MM.1S (cell line): ENCODE results near the gene TMEM132D.

Experiments
- DNase-seq: peaks from one replicate; pipeline ENCODE4 v3.0.0-alpha.2; 2015
- H2AFZ ChIP-seq: fragments of 300-600 bp; sonication (generic); 2 replicates; pipeline ENCODE4 v1.6.0; 2016; ENCODE audit warnings: antibody characterized with exemption, low read length
- H3F3A ChIP-seq: fragments of 300-600 bp; sonication (generic); 2 replicates; pipeline ENCODE4 v1.6.1; 2016; ENCODE audit warnings: mild to moderate bottlenecking, antibody characterized with exemption, low read length, moderate library complexity, mixed read lengths; ENCODE audit not compliant: insufficient read depth
- H3K27ac ChIP-seq: fragments of 300-600 bp; sonication (generic); 2 replicates; pipeline ENCODE4 v1.5.1; 2016; ENCODE audit warnings: mild to moderate bottlenecking, low read length
- H3K27me3 ChIP-seq: fragments of 300-600 bp; sonication (generic); replicated peaks from 2 replicates; pipeline ENCODE4 v1.6.0; 2016; ENCODE audit warnings: low read length; ENCODE audit not compliant: insufficient read depth
- H3K36me3 ChIP-seq: fragments of 300-600 bp; sonication (generic); replicated peaks from 2 replicates; pipeline ENCODE4 v1.6.1; 2016; ENCODE audit warnings: mild to moderate bottlenecking, low read length, mixed read lengths; ENCODE audit not compliant: insufficient read depth
- H3K4me1 ChIP-seq: fragments of 300-600 bp; sonication (generic); 2 replicates; pipeline ENCODE4 v1.6.1; 2016; ENCODE audit warnings: low read length, mixed read lengths
- H3K4me2 ChIP-seq: fragments of 300-600 bp; sonication (generic); 2 replicates; pipeline ENCODE4 v1.6.0; 2016; ENCODE audit warnings: low read depth, low read length
- H3K4me3 ChIP-seq: fragments of 300-600 bp; sonication (generic); 2 replicates; pipeline ENCODE4 v1.5.1; 2016; ENCODE audit warnings: low read length, mixed read lengths
- H3K79me2 ChIP-seq: fragments of 300-600 bp; sonication (generic); 2 replicates; pipeline ENCODE4 v1.6.1; 2016; ENCODE audit warnings: mixed run types, low read length, mixed read lengths
- H3K9ac ChIP-seq: fragments of 300-600 bp; sonication (generic); 2 replicates; pipeline ENCODE4 v1.6.1; 2016; ENCODE audit warnings: low read length, mixed read lengths
- H3K9me2 ChIP-seq: fragments of 300-600 bp; sonication (generic); replicated peaks from 2 replicates; pipeline ENCODE4 v1.6.1; 2016; ENCODE audit warnings: mild to moderate bottlenecking, low read length, mixed read lengths; ENCODE audit not compliant: insufficient read depth
- H3K9me3 ChIP-seq: fragments of 300-600 bp; sonication (generic); replicated peaks from 2 replicates; pipeline ENCODE4 v1.6.1; 2016; ENCODE audit warnings: mild to moderate bottlenecking, low read length, mixed read lengths; ENCODE audit not compliant: insufficient read depth
- H4K20me1 ChIP-seq: fragments of 300-600 bp; sonication (generic); 2 replicates; pipeline ENCODE4 v1.6.1; 2016; ENCODE audit warnings: mild to moderate bottlenecking, low read length, moderate library complexity, mixed read lengths; ENCODE audit not compliant: insufficient read depth
- CTCF ChIP-seq: fragments of 300-600 bp; sonication (generic); IDR thresholded peaks from 2 replicates; pipeline ENCODE4 v1.5.1; 2016; ENCODE audit warnings: antibody characterized with exemption, low read length, mixed read lengths
- EZH2 ChIP-seq: fragments of 300-600 bp; sonication (generic); optimal IDR thresholded peaks from 2 replicates; pipeline ENCODE3; 2017; ENCODE audit warnings: low read depth, mild to moderate bottlenecking, antibody characterized with exemption, low read length, mixed read lengths
- EZH2phosphoT487 ChIP-seq: fragments of 300-600 bp; sonication (generic); IDR thresholded peaks from 2 replicates; pipeline ENCODE4 v1.6.1; 2018; ENCODE audit warnings: antibody characterized with exemption, low read length

TMEM132D gene

GRCh38 chr12:129074379-129074778 is 829.4 kb downstream of the TMEM132D start:
- Histone ChIP-seq H3F3A (no peaks in the 10 kb centered on the region), H3K4me3 (no peak overlapping the region), H3K27me3 (no peaks in the 10 kb centered on the region), H3K4me2 (no peak overlapping the region), H4K20me1 (no peaks in the 10 kb centered on the region), H3K9me2 (no peaks in the 10 kb centered on the region), H3K36me3 (no peaks in the 10 kb centered on the region), H3K4me1 (no peaks in the 10 kb centered on the region), H3K27ac (no peak overlapping the region), H3K79me2 (no peaks in the 10 kb centered on the region), H3K9me3 (no peaks in the 10 kb centered on the region), H3K9ac (no peak overlapping the region), H2AFZ (no peak overlapping the region)
- no peak for DNase-seq
- TF ChIP-seq EZH2phosphoT487: no peak
- no peak for TF ChIP-seq EZH2
- TF ChIP-seq CTCF: no peak

GRCh38 chr12:129073157-129073915 is 830.5 kb downstream of the TMEM132D start:
- Histone ChIP-seq H3K9ac (no peak overlapping the region), H3K36me3 (no peaks in the 10 kb centered on the region), H3K9me2 (no peaks in the 10 kb centered on the region), H3K9me3 (no peaks in the 10 kb centered on the region), H3K27me3 (no peaks in the 10 kb centered on the region), H3K4me2 (no peak overlapping the region), H3K79me2 (no peaks in the 10 kb centered on the region), H3K4me1 (no peaks in the 10 kb centered on the region), H3K27ac (no peak overlapping the region), H4K20me1 (no peaks in the 10 kb centered on the region), H3F3A (no peaks in the 10 kb centered on the region), H2AFZ (no peak overlapping the region), H3K4me3 (no peak overlapping the region)
- TF ChIP-seq CTCF: no peak
- DNase-seq: no peak

- Histone ChIP-seq H3K9me2 (no peaks in the 10 kb centered on the region), H3K27me3 (no peaks in the 10 kb centered on the region), H3F3A (no peaks in the 10 kb centered on the region), H3K36me3 (no peaks in the 10 kb centered on the region), H3K9me3 (no peaks in the 10 kb centered on the region), H3K9ac (no peak overlapping the region), H2AFZ (no peak overlapping the region), H3K4me1 (no peaks in the 10 kb centered on the region), H3K79me2 (no peaks in the 10 kb centered on the region), H3K4me3 (no peak overlapping the region), H3K4me2 (no peak overlapping the region), H4K20me1 (no peaks in the 10 kb centered on the region), H3K27ac (no peak overlapping the region)
- no peak for DNase-seq
- TF ChIP-seq CTCF: no peak
- TF ChIP-seq EZH2phosphoT487: no peak
- TF ChIP-seq EZH2: no peak
Observed at GRCh38 chr12:129071362-129071761, 832.5 kb downstream of the TMEM132D start.
